K562 (cell line): ENCODE results near the gene RSPH3. TPM values are rescaled to one million over a fixed set of nuclear protein-coding genes. Genes with fewer than 3 reads are reported as not detected.
A peak's percentile ranks its signal among the peaks of the same experiment; 100 is the strongest.

Source experiments
- BDP1 ChIP-seq: IDR thresholded peaks from 3 replicates; pipeline ENCODE4 v1.6.1; 2011; ENCODE audit not compliant: insufficient read length, insufficient read depth
- BRD4 ChIP-seq: fragments of 200-600 bp; sonication (generic); IDR thresholded peaks from 2 replicates; pipeline ENCODE4 v1.6.1; 2017; ENCODE audit warnings: inconsistent platforms
- HDAC3 ChIP-seq: fragments of 450-650 bp; IDR thresholded peaks from 2 replicates; pipeline ENCODE4 v1.6.1; 2018; ENCODE audit warnings: borderline replicate concordance, mild to moderate bottlenecking, moderate library complexity; ENCODE audit not compliant: partially characterized antibody
- HMGN3 ChIP-seq: IDR thresholded peaks from 2 replicates; pipeline ENCODE4 v1.6.1; 2011; ENCODE audit warnings: borderline replicate concordance, low read depth, mild to moderate bottlenecking, mixed read lengths, low read length; ENCODE audit not compliant: insufficient read length; ENCODE audit errors: extremely low read depth
- HNRNPUL1 ChIP-seq: fragments of 200-400 bp; formaldehyde crosslinking; IDR thresholded peaks from 2 replicates; pipeline ENCODE4 v1.6.1; 2017; ENCODE audit warnings: low read length
- ILF3 ChIP-seq: fragments of 450-650 bp; IDR thresholded peaks from 2 replicates; pipeline ENCODE4 v1.6.1; 2018; ENCODE audit warnings: antibody characterized with exemption, mild to moderate bottlenecking, moderate library complexity, borderline replicate concordance
- MCM2 ChIP-seq: fragments of 450-650 bp; IDR thresholded peaks from 2 replicates; pipeline ENCODE4 v1.6.1; 2017; ENCODE audit warnings: low read depth, mild to moderate bottlenecking
- NCOA6 ChIP-seq: fragments of 450-650 bp; IDR thresholded peaks from 2 replicates; pipeline ENCODE4 v1.6.1; 2017; ENCODE audit warnings: mild to moderate bottlenecking
- POLR2B ChIP-seq: fragments of 450-650 bp; IDR thresholded peaks from 2 replicates; pipeline ENCODE4 v1.6.1; 2018; ENCODE audit warnings: low read depth; ENCODE audit not compliant: partially characterized antibody
- PTBP1 ChIP-seq: fragments of 200-400 bp; formaldehyde crosslinking; IDR thresholded peaks from 2 replicates; pipeline ENCODE4 v1.6.1; 2017; ENCODE audit warnings: low read depth, low read length
- SNIP1 ChIP-seq: fragments of 450-650 bp; IDR thresholded peaks from 2 replicates; pipeline ENCODE4 v1.7.1; 2017; ENCODE audit warnings: low read depth, mild to moderate bottlenecking
- SP2 ChIP-seq: IDR thresholded peaks from 2 replicates; pipeline ENCODE4 v1.6.1; 2011; ENCODE audit warnings: mild to moderate bottlenecking, low read depth, low read length, moderate library complexity; ENCODE audit not compliant: poor library complexity, severe bottlenecking; ENCODE audit errors: extremely low read depth
- SRF ChIP-seq, 2 experiments: fragments of 250-450, 450-650 bp in 1 of 2; sonication (Bioruptor Pico) in 1 of 2; sonication (generic) in 1 of 2; formaldehyde crosslinking; IDR thresholded peaks; 2 replicates each; pipeline versions ENCODE4 v1.5.0 to v1.5.1; 2020 to 2022; ENCODE audit warnings: mild to moderate bottlenecking in 1 of 2, missing genetic modification reagents in 1 of 2
- STAT5A ChIP-seq: IDR thresholded peaks from 2 replicates; pipeline ENCODE4 v1.6.1; 2012; ENCODE audit warnings: low read length, inconsistent platforms, borderline replicate concordance
- TSC22D4 ChIP-seq: fragments of 450-650 bp; IDR thresholded peaks from 2 replicates; pipeline ENCODE4 v1.6.1; 2016; ENCODE audit warnings: missing genetic modification characterization, missing biosample characterization, control low read depth
- ZBTB17 ChIP-seq: fragments of 450-650 bp; formaldehyde crosslinking; IDR thresholded peaks from 2 replicates; pipeline ENCODE4 v1.4.0; 2020; ENCODE audit warnings: mild to moderate bottlenecking
- ZBTB8A ChIP-seq: fragments of 450-650 bp; IDR thresholded peaks from 2 replicates; pipeline ENCODE4 v1.6.1; 2018; ENCODE audit warnings: mild to moderate bottlenecking, moderate library complexity; ENCODE audit not compliant: partially characterized antibody
- ZNF324 ChIP-seq: fragments of 250-450 bp; sonication (Bioruptor Pico); IDR thresholded peaks from 2 replicates; pipeline ENCODE4 v1.4.0; 2020; ENCODE audit warnings: mild to moderate bottlenecking
- ZNF431 ChIP-seq: sonication (generic); formaldehyde crosslinking; IDR thresholded peaks from 2 replicates; pipeline ENCODE4 v1.8.0; 2022; ENCODE audit warnings: mild to moderate bottlenecking, missing genetic modification reagents
- polyA plus RNA-seq, 8 experiments: library from polyadenylated mRNA; depleted of rRNA in 4 of 8; stranded (reverse) in 5 of 8; unstranded in 3 of 8; fragments of >200 nt; fragmentation: Nextera tagmentation in 2 of 8; fragmentation: Illumina TruSeq in 1 of 8; extraction: Ambion mirVana in 2 of 8; extraction: Trizol in 1 of 8; gene quantifications; 2 replicates each; pipeline versions ENCODE4 v1.2.1 to v1.2.3, GENCODE V29; 2011 to 2014; ENCODE audit warnings: inconsistent platforms in 1 of 8, missing spikeins in 1 of 8
- total RNA-seq, 7 experiments: library from RNA; depleted of rRNA in 6 of 7; stranded (reverse); fragments of >200 nt in 6 of 7; fragmentation: Illumina TruSeq in 2 of 7; extraction: Trizol in 2 of 7; gene quantifications; 2 replicates each; pipeline versions ENCODE4 v1.2.1 to v1.2.3, GENCODE V29; 2011 to 2021; ENCODE audit warnings: low replicate concordance in 1 of 7
- TF ChIP-seq, protein P1 (sequence below): fragments of 250-450 bp; sonication (Bioruptor Pico); IDR thresholded peaks from 2 replicates; pipeline ENCODE4 v1.8.0; 2022; ENCODE audit warnings: moderate library complexity, mild to moderate bottlenecking, inconsistent platforms
- TF ChIP-seq, protein P2 (sequence below), 2 experiments: fragments of 450-650 bp; conservative IDR thresholded peaks; 2 replicates each; pipeline ENCODE4 v1.6.1; 2017; ENCODE audit warnings: mild to moderate bottlenecking in 2 of 2, moderate library complexity in 2 of 2
- TF ChIP-seq, protein P3 (sequence below): fragments of 450-650 bp; IDR thresholded peaks from one replicate; pipeline ENCODE4 v1.6.1; 2018; ENCODE audit warnings: mild to moderate bottlenecking, moderate library complexity; ENCODE audit not compliant: partially characterized antibody
- TF ChIP-seq, protein P4 (sequence below): fragments of 250-450 bp; sonication (Bioruptor Pico); IDR thresholded peaks from 2 replicates; pipeline ENCODE4 v1.5.1; 2021; ENCODE audit warnings: mild to moderate bottlenecking

Gene RSPH3
- total and polyA plus RNA-seq, 9 of the 15 experiments (the other 6 are each of a cell fraction or from before 2014, with no cell fraction given), result 0.52 to 2.9 (median 1.5) TPM

DNA sequence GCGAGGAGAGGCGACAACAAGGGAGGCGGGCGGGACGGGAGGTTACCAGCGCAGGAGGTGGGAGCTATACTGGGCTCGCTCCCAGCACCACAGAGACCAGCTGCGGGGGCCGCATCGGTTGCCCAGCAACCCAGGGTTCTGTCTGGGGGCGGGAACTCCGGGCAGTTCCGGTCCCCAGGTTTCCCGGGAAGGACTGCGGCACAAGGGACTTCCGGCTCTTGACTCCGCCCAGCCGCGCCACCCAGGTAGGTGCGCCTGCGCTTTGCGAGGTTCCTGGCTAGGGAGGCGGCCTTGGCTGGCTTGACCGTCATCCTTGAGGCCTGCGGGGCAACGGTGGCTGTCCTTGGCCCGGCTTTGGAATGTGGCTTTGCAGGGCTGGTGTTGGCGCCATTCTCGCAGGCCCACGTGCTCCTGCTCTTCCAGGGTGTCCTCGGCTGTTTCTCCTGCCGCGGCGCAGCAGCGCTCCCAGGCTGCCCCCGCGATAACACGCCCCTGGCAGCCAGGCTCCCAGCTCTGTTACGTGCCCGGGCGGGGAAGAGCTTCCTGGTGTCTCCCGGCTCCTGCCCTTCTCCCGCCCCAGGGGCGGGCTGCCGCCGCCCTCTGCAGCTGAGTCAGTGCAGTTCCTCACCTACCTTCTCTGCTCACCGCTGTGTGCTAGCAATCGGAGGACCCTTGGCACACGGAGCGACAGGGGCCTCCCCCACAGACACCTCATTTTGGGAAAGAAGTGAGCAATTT, at the start of gene RSPH3 (continued):
- TF ChIP-seq, protein P1, sequence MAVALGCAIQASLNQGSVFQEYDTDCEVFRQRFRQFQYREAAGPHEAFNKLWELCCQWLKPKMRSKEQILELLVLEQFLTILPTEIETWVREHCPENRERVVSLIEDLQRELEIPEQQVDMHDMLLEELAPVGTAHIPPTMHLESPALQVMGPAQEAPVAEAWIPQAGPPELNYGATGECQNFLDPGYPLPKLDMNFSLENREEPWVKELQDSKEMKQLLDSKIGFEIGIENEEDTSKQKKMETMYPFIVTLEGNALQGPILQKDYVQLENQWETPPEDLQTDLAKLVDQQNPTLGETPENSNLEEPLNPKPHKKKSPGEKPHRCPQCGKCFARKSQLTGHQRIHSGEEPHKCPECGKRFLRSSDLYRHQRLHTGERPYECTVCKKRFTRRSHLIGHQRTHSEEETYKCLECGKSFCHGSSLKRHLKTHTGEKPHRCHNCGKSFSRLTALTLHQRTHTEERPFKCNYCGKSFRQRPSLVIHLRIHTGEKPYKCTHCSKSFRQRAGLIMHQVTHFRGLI (CRISPR knock-in tag), result no peak
- TF ChIP-seq, protein P2, sequence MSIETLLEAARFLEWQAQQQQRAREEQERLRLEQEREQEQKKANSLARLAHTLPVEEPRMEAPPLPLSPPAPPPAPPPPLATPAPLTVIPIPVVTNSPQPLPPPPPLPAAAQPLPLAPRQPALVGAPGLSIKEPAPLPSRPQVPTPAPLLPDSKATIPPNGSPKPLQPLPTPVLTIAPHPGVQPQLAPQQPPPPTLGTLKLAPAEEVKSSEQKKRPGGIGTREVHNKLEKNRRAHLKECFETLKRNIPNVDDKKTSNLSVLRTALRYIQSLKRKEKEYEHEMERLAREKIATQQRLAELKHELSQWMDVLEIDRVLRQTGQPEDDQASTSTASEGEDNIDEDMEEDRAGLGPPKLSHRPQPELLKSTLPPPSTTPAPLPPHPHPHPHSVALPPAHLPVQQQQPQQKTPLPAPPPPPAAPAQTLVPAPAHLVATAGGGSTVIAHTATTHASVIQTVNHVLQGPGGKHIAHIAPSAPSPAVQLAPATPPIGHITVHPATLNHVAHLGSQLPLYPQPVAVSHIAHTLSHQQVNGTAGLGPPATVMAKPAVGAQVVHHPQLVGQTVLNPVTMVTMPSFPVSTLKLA (conservative IDR thresholded peaks at IDR 0.05), result peak; percentile 92 to 96
- TF ChIP-seq ZNF324 (CRISPR knock-in tag) (no peak), TSC22D4 (no peak), ILF3 (no peak), HDAC3 (no peak), BRD4 (no peak; the same call in 1 of the 2 replicates), ZBTB17 (peak; percentile 87), SNIP1 (no peak), HNRNPUL1 (no peak), ZNF431 (0 out of 2 replicates have a peak, but pooled peaks have one; percentile 28), POLR2B (peak; percentile 97), STAT5A (no peak), BDP1 (no peak), SP2 (peak; percentile 22), SRF (CRISPR knock-in tag; IDR thresholded peaks at IDR 0.05) (peak in 1 of 2 experiments; percentile 94; a peak in 2 of 4 replicates), MCM2 (no peak), HMGN3 (peak; percentile 75), PTBP1 (no peak), NCOA6 (no peak), ZBTB8A (no peak)
- TF ChIP-seq, protein P3, sequence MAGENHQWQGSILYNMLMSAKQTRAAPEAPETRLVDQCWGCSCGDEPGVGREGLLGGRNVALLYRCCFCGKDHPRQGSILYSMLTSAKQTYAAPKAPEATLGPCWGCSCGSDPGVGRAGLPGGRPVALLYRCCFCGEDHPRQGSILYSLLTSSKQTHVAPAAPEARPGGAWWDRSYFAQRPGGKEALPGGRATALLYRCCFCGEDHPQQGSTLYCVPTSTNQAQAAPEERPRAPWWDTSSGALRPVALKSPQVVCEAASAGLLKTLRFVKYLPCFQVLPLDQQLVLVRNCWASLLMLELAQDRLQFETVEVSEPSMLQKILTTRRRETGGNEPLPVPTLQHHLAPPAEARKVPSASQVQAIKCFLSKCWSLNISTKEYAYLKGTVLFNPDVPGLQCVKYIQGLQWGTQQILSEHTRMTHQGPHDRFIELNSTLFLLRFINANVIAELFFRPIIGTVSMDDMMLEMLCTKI, result no peak
- TF ChIP-seq, protein P4, sequence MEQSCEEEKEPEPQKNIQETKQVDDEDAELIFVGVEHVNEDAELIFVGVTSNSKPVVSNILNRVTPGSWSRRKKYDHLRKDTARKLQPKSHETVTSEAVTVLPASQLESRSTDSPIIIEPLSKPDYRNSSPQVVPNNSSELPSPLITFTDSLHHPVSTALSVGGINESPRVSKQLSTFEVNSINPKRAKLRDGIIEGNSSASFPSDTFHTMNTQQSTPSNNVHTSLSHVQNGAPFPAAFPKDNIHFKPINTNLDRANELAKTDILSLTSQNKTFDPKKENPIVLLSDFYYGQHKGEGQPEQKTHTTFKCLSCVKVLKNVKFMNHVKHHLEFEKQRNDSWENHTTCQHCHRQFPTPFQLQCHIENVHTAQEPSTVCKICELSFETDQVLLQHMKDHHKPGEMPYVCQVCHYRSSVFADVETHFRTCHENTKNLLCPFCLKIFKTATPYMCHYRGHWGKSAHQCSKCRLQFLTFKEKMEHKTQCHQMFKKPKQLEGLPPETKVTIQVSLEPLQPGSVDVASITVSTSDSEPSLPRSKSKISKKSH (CRISPR knock-in tag), result no peak
